DMS 273 treated with DMSO at 0.1 percent for 48 hours (cell line): ENCODE measurements around the gene PLCH1.

Source experiments
- DNase-seq: peaks from one replicate; lab custom pipeline; 2025; lab: John Stamatoyannopoulos, UW

Gene PLCH1

GRCh38 chr3:155744626-155745324 is at the start of gene PLCH1:
PLCH1 (minus strand) TSS chr3:155745071; CDS start chr3:155704224, 40,847 bp downstream.
- peak; percentile 80 for DNase-seq

GRCh38 chr3:155792532-155792931 is 47.7 kb upstream of the PLCH1 start:
- no peak for DNase-seq

- DNase-seq, result no peak
Measured at GRCh38 chr3:155791190-155791589, 46.3 kb upstream of the PLCH1 start.

GRCh38 chr3:155790272-155790925 is 45.5 kb upstream of the PLCH1 start:
- DNase-seq, result no peak

- no peak for DNase-seq
Measured at GRCh38 chr3:155785662-155786295, 40.9 kb upstream of the PLCH1 start.

- no peak for DNase-seq
Measured at GRCh38 chr3:155782390-155782953, 37.6 kb upstream of the PLCH1 start.

GRCh38 chr3:155780291-155780690 is 35.4 kb upstream of the PLCH1 start:
- DNase-seq, result no peak

- DNase-seq, result no peak
Measured at GRCh38 chr3:155778462-155778861, 33.6 kb upstream of the PLCH1 start.

GRCh38 chr3:155772801-155773200 is 27.9 kb upstream of the PLCH1 start:
- DNase-seq, result no peak

- no peak for DNase-seq
Measured at GRCh38 chr3:155771126-155771525, 26.3 kb upstream of the PLCH1 start.

GRCh38 chr3:155766206-155766605 is 21.3 kb upstream of the PLCH1 start:
- DNase-seq, result no peak

- no peak for DNase-seq
Measured at GRCh38 chr3:155763870-155764463, 19.1 kb upstream of the PLCH1 start.

- DNase-seq, result no peak
Measured at GRCh38 chr3:155760653-155761052, 15.8 kb upstream of the PLCH1 start.

- DNase-seq, result no peak
Measured at GRCh38 chr3:155757577-155757976, 12.7 kb upstream of the PLCH1 start.

- DNase-seq, result peak; percentile 32
Measured at GRCh38 chr3:155753038-155753639, 8.3 kb upstream of the PLCH1 start.

- peak; percentile 42 for DNase-seq
Measured at GRCh38 chr3:155748611-155749365, 3.9 kb upstream of the PLCH1 start.

- DNase-seq, result no peak
Measured at GRCh38 chr3:155747946-155748290, 3.0 kb upstream of the PLCH1 start.

- no peak for DNase-seq
Measured at GRCh38 chr3:155747286-155747945, 2.5 kb upstream of the PLCH1 start.

- DNase-seq, result no peak
Measured at GRCh38 chr3:155746703-155747102, 1.8 kb upstream of the PLCH1 start.

GRCh38 chr3:155745795-155746550 is 1.1 kb upstream of the PLCH1 start:
- peak; percentile 34 for DNase-seq
